ENCODE data around the gene MATCAP1.

The MATCAP1 gene

DNA sequence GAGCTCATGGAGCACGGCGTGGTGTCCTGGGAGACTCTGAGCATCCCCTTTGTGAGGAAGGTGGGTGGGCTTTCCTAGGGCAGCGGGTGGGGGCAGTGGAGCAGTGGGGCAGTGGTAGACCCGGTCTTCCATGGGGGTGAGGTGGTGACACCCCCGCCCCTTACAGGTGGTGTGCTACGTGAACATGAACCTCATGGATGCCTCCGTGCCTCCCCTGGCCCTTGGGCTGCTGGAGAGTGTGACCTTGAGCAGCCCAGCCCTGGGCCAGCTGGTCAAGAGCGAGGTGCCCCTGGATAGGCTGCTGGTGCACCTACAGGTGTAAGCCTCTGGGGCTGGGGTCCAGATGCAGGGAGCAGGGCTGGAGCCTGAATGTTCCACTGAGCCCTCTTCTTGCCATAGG lies 16.7 kb upstream of the MATCAP1 start:
- TF ChIP-seq, protein P1, sequence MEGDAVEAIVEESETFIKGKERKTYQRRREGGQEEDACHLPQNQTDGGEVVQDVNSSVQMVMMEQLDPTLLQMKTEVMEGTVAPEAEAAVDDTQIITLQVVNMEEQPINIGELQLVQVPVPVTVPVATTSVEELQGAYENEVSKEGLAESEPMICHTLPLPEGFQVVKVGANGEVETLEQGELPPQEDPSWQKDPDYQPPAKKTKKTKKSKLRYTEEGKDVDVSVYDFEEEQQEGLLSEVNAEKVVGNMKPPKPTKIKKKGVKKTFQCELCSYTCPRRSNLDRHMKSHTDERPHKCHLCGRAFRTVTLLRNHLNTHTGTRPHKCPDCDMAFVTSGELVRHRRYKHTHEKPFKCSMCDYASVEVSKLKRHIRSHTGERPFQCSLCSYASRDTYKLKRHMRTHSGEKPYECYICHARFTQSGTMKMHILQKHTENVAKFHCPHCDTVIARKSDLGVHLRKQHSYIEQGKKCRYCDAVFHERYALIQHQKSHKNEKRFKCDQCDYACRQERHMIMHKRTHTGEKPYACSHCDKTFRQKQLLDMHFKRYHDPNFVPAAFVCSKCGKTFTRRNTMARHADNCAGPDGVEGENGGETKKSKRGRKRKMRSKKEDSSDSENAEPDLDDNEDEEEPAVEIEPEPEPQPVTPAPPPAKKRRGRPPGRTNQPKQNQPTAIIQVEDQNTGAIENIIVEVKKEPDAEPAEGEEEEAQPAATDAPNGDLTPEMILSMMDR (IDR thresholded peaks at IDR 0.05; ENCODE audit: low read depth, low read length, missing control alignments): no peak
- no peak overlapping the region for H3K4me3 ChIP-seq (replicated peaks; ENCODE audit: low read depth, low read length)
- DNase-seq (ENCODE audit: extremely low read depth, low read depth): no peak

DNA sequence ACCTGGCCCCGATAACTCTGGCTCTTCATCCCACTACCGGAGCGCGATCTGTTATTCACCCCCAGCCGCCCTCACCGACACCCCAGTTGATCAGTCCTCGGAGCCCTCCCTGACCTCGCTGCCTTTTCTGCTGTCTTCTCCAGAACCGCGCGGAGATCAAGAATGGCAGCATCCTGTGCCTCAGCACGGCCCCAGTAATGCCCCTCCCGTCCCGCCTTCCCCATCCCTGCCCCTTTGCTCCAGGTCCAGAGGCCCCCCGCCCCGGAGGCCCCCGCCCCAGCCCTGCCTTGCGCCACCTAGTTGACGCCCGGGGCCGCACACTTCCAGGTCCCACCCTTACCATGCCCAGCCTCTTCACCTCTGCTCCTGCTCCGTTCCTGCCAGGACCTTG lies 16.0 kb upstream of the MATCAP1 start:
- no peak for DNase-seq (ENCODE audit: extremely low read depth, low read depth)
- no peak overlapping the region for H3K4me3 ChIP-seq (replicated peaks; ENCODE audit: low read depth, low read length)
- TF ChIP-seq, protein P1 (IDR thresholded peaks at IDR 0.05; ENCODE audit: low read depth, low read length, missing control alignments): no peak

DNA sequence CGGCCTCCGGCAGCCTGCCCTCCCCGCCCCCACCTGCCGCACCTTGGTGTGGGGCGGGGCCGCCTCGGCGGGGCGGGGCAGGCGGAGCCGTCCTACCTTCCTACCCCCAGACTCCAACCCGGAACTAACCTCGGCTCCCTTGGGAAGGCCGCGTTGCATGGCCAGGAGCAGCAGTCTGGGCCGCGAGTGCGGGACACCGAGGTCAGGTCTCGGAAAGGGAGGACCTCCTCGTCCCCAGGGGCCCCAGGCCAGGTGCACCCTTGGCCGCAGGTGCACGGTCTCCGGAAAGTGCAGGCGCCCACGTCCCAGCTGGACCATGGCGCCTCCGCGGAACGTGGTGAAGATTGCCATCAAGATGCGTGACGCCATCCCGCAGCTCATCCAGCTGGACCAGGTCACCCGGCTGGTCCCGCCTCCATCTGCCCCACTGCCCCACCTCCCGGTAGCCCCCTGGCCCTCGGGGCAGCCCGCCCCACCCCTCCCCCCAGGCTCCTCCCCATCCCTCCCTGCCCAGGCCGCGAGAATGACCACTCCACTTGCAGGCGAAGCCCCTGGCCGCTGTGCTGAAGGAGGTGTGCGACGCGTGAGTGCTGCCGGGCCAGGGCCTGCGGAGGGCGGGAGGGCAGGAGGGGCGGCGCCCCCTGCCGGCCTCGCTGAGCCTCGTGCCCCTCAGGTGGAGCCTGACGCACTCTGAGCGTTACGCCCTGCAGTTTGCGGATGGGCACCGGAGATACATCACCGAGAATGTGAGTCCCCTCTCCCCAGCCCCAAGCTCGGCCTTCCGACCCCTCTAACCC lies 15.4 kb upstream of the MATCAP1 start, which contains the start of gene ELMO3:
ELMO3 (plus strand) TSS at position 121 of the 797 bp plus-strand sequence; CDS start at position 317, 196 bp downstream.
- no peak for DNase-seq (ENCODE audit: extremely low read depth, low read depth)
- H3K4me3 ChIP-seq (replicated peaks; ENCODE audit: low read depth, low read length): no peak within 1 kb of the TSS
- TF ChIP-seq, protein P1 (IDR thresholded peaks at IDR 0.05; ENCODE audit: low read depth, low read length, missing control alignments): peak; percentile 36

DNA sequence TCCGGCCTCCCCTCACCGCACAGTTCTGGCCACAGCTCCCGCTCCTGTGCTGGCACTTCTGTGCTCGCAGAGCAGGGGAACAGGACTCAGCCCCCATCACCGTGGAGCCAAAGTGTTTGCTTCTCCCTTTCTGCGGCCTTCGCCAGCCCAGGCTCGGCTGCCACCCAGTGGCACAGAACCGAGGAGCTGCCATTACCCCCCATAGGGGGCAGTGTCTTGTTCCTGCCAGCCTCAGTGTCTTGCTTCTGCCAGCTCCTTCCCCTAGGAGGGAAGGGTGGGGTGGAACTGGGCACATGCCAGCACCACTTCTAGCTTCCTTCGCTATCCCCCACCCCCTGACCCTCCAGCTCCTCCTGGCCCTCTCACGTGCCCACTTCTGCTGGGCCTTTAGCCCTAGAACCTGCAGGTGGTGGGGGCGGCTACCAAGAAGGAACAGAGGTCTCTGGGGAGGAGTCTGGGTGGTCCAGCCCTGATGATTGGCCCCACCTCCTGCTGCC lies 14.5 kb upstream of the MATCAP1 start:
- TF ChIP-seq, protein P1 (IDR thresholded peaks at IDR 0.05; ENCODE audit: low read depth, low read length, missing control alignments): peak; percentile 67
- H3K4me3 ChIP-seq (replicated peaks; ENCODE audit: low read depth, low read length): no peak overlapping the region
- no peak for DNase-seq (ENCODE audit: extremely low read depth, low read depth)

DNA sequence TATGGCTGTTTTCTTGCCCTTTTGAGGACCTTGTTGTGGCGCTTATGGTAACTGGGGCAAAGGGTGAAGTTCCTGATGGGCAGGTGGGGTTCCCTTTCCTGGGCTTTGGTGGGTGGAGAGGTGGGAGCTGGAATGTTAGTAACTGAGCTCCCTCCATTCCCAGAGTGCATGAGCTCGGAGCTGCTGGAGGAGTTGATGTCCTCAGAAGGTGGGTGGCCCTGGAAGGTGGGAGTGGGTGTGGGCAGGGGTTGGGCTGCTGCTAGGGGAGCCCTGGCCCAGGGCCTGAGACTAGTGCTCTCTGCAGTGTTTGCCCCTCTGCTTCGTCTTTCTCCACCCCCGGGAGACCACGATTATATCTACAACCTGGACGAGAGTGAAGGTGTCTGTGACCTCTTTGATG lies 13.9 kb upstream of the MATCAP1 start:
- no peak for DNase-seq (ENCODE audit: extremely low read depth, low read depth)
- TF ChIP-seq, protein P1 (IDR thresholded peaks at IDR 0.05; ENCODE audit: low read depth, low read length, missing control alignments): no peak
- H3K4me3 ChIP-seq (replicated peaks; ENCODE audit: low read depth, low read length): no peak overlapping the region

DNA sequence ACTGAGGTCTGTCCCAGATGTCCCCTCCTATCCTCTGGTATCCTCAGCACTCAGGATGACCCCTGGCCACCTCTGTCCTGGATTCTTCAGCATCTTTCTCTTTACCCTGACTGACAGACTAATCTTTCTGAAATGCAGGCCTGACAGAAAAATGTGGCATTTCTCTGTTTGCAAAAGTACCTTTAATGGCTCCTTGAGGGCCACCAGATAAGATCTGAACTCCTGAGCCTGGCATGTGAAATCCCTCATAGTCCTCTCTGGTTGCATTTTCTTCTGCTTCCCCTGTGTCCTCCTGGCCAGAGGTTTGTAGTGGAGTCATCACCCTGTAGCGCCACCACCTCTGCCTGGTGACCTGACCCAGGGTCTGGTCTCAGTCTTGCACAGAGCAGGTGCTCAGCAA lies 13.1 kb upstream of the MATCAP1 start:
- no peak overlapping the region for H3K4me3 ChIP-seq (replicated peaks; ENCODE audit: low read depth, low read length)
- TF ChIP-seq, protein P1 (IDR thresholded peaks at IDR 0.05; ENCODE audit: low read depth, low read length, missing control alignments): no peak
- DNase-seq (ENCODE audit: extremely low read depth, low read depth): no peak
